KOPT-K1 (cell line): ENCODE measurements around the gene WDR37.
"Not testable (repeated sequence)": the region's sequence is repeated elsewhere in the genome, so short reads cannot be mapped to it uniquely, and the experiment has no call there.

Source experiments
- H3K27ac ChIP-seq: fragments of 200-600 bp; sonication (generic); 2 replicates; pipeline ENCODE4 v1.5.1; 2016; ENCODE audit warnings: antibody characterized with exemption, mild to moderate bottlenecking, low read depth, low read length; ENCODE audit not compliant: poor library complexity, severe bottlenecking
- H3K36me3 ChIP-seq: fragments of 200-600 bp; sonication (generic); 2 replicates; pipeline ENCODE4 v1.5.1; 2017; ENCODE audit warnings: antibody characterized with exemption, mild to moderate bottlenecking, low read length, moderate library complexity; ENCODE audit not compliant: insufficient read depth
- H3K9me3 ChIP-seq: fragments of 200-600 bp; sonication (generic); 2 replicates; pipeline ENCODE4 v1.5.1; 2017; ENCODE audit warnings: antibody characterized with exemption, low read length, mild to moderate bottlenecking; ENCODE audit not compliant: insufficient read depth, poor library complexity, severe bottlenecking

WDR37 gene

GRCh38 chr10:1029838-1030237, 26.3 kb upstream of the WDR37 start:
- Histone ChIP-seq H3K27ac (no peak overlapping the region), H3K9me3 (no peaks in the 10 kb centered on the region), H3K36me3 (no peaks in the 10 kb centered on the region)

- Histone ChIP-seq H3K9me3 (no peaks in the 10 kb centered on the region), H3K36me3 (peaks cover 24% of the 10 kb centered on the region), H3K27ac (no peak overlapping the region)
Measured at GRCh38 chr10:1033601-1034000, 22.6 kb upstream of the WDR37 start.

GRCh38 chr10:1034758-1035157, 21.4 kb upstream of the WDR37 start:
- H3K9me3 ChIP-seq = no peaks in the 10 kb centered on the region
- no peak overlapping the region for H3K27ac ChIP-seq
- H3K36me3 ChIP-seq = peaks cover 34% of the 10 kb centered on the region

GRCh38 chr10:1035201-1035600, 21.0 kb upstream of the WDR37 start:
- Histone ChIP-seq H3K27ac (no peak overlapping the region), H3K9me3 (no peaks in the 10 kb centered on the region), H3K36me3 (peaks cover 38% of the 10 kb centered on the region)

- H3K9me3 ChIP-seq = no peaks in the 10 kb centered on the region
- peaks cover 50% of the 10 kb centered on the region for H3K36me3 ChIP-seq
- H3K27ac ChIP-seq = no peak overlapping the region
Measured at GRCh38 chr10:1036341-1036791, 19.8 kb upstream of the WDR37 start.

GRCh38 chr10:1037098-1037497, 19.1 kb upstream of the WDR37 start:
- Histone ChIP-seq H3K36me3 (peaks cover 57% of the 10 kb centered on the region), H3K9me3 (no peaks in the 10 kb centered on the region), H3K27ac (no peak overlapping the region)

GRCh38 chr10:1038769-1039168, 17.4 kb upstream of the WDR37 start:
- not testable (repeated sequence) for H3K9me3 ChIP-seq, H3K27ac ChIP-seq
- peaks cover 74% of the 10 kb centered on the region for H3K36me3 ChIP-seq

- no peaks in the 10 kb centered on the region for H3K9me3 ChIP-seq
- peaks cover 88% of the 10 kb centered on the region for H3K36me3 ChIP-seq
- no peak overlapping the region for H3K27ac ChIP-seq
Measured at GRCh38 chr10:1040133-1040532, 16.1 kb upstream of the WDR37 start.

GRCh38 chr10:1041514-1041913, 14.7 kb upstream of the WDR37 start:
- Histone ChIP-seq H3K36me3 (peaks cover 97% of the 10 kb centered on the region), H3K9me3 (no peaks in the 10 kb centered on the region), H3K27ac (no peak overlapping the region)

- no peaks in the 10 kb centered on the region for H3K9me3 ChIP-seq
- H3K27ac ChIP-seq = no peak overlapping the region
- peaks cover 76% of the 10 kb centered on the region for H3K36me3 ChIP-seq
Measured at GRCh38 chr10:1043532-1043995, 12.6 kb upstream of the WDR37 start.

- H3K36me3 ChIP-seq = peaks cover 72% of the 10 kb centered on the region
Measured at GRCh38 chr10:1044146-1044545, 12.0 kb upstream of the WDR37 start.

GRCh38 chr10:1044964-1045363, 11.2 kb upstream of the WDR37 start:
- H3K27ac ChIP-seq = no peak overlapping the region
- no peaks in the 10 kb centered on the region for H3K9me3 ChIP-seq
- peaks cover 64% of the 10 kb centered on the region for H3K36me3 ChIP-seq

More at GRCh38 chr10:1044146-1044545, 12.0 kb upstream of the WDR37 start:
- Histone ChIP-seq H3K27ac (no peak overlapping the region), H3K9me3 (no peaks in the 10 kb centered on the region)

GRCh38 chr10:1045415-1045814, 10.8 kb upstream of the WDR37 start:
- no peak overlapping the region for H3K27ac ChIP-seq
- H3K9me3 ChIP-seq = no peaks in the 10 kb centered on the region
- H3K36me3 ChIP-seq = peaks cover 59% of the 10 kb centered on the region

GRCh38 chr10:1047937-1048336, 8.2 kb upstream of the WDR37 start:
- Histone ChIP-seq H3K36me3 (peaks cover 59% of the 10 kb centered on the region), H3K9me3 (no peaks in the 10 kb centered on the region), H3K27ac (peak overlapping the region; percentile 89)

- Histone ChIP-seq H3K9me3 (no peaks in the 10 kb centered on the region), H3K27ac (peak overlapping the region; percentile 89), H3K36me3 (peaks cover 59% of the 10 kb centered on the region)
Measured at GRCh38 chr10:1048349-1048731, 7.8 kb upstream of the WDR37 start.

- Histone ChIP-seq H3K9me3 (no peaks in the 10 kb centered on the region), H3K36me3 (peaks cover 59% of the 10 kb centered on the region), H3K27ac (peak within 1 kb of the TSS; percentile 89)
Measured at GRCh38 chr10:1048732-1049424, 7.3 kb upstream of the WDR37 start, which contains the start of gene IDI1. Gene IDI1, minus strand, starts transcription at chr10:1049119. Its CDS starts 116 bp downstream, at chr10:1049003.
